Muscle of leg (tissue), 11 donors: ENCODE data around the gene JARID2. TPM values are rescaled to one million over a fixed set of nuclear protein-coding genes. Genes with fewer than 3 reads are reported as not detected.

Experiments used
- DNase-seq: peaks from one replicate; pipeline ENCODE4 v3.0.0; 2013
- H3K27ac ChIP-seq: one replicate; pipeline ENCODE4 v1.5.1; 2013; ENCODE audit warnings: mild to moderate bottlenecking, low read length, control low read depth
- H3K27me3 ChIP-seq: one replicate; pipeline ENCODE4 v1.6.1; 2013; ENCODE audit warnings: low read length; ENCODE audit not compliant: control insufficient read depth, insufficient read depth
- H3K36me3 ChIP-seq: one replicate; pipeline ENCODE4 v1.6.1; 2013; ENCODE audit warnings: low read length; ENCODE audit not compliant: control insufficient read depth, insufficient read depth
- H3K4me1 ChIP-seq: one replicate; pipeline ENCODE4 v1.6.1; 2013; ENCODE audit warnings: low read length; ENCODE audit not compliant: control insufficient read depth, insufficient read depth
- H3K4me3 ChIP-seq: one replicate; pipeline ENCODE4 v1.5.1; 2013; ENCODE audit warnings: low read length, control low read depth
- H3K9me3 ChIP-seq: replicated peaks from 2 replicates; pipeline ENCODE4 v1.6.1; 2013; ENCODE audit warnings: low read depth, low read length; ENCODE audit not compliant: control insufficient read depth
- WGBS: methylation state at CpG from one replicate; pipeline ENCODE4 v1.1.5; 2013; ENCODE audit warnings: missing lambda C conversion rate; ENCODE audit not compliant: insufficient coverage; 5-methylcytosine and 5-hydroxymethylcytosine counted together
- polyA plus RNA-seq, 8 donors: library from polyadenylated mRNA; unstranded; fragments of 120-200 nt; gene quantifications; one replicate each; pipeline versions ENCODE4 v1.2.1 to v1.2.3, GENCODE V29; 2013; ENCODE audit warnings: inconsistent platforms in 1 of 8, low replicate concordance in 1 of 8; ENCODE audit not compliant: insufficient read length in 8 of 8, insufficient read depth in 1 of 8
- total RNA-seq: library from RNA; stranded (reverse); fragments of 120-200 nt; gene quantifications from one replicate; pipeline ENCODE4 v1.2.4, GENCODE V29; 2013

Gene JARID2
- total and polyA plus RNA-seq, 9 donors, result 9.8 to 15.3 (median 13.2) TPM

GRCh38 chr6:15403094-15403755, 157.4 kb downstream of the JARID2 start:
- Histone ChIP-seq H3K4me3 (no peak overlapping the region), H3K4me1 (peaks cover 34% of the 10 kb centered on the region), H3K36me3 (no peaks in the 10 kb centered on the region), H3K27ac (no peak overlapping the region), H3K27me3 (no peaks in the 10 kb centered on the region), H3K9me3 (no peaks in the 10 kb centered on the region)
- DNase-seq, result no peak
- 40% methylated on average over 1 of the region's 6 CpGs for WGBS

GRCh38 chr6:15404685-15404980, 158.8 kb downstream of the JARID2 start:
- H3K36me3 ChIP-seq, result no peaks in the 10 kb centered on the region
- H3K27me3 ChIP-seq, result no peaks in the 10 kb centered on the region
- H3K4me3 ChIP-seq, result no peak overlapping the region
- no peaks in the 10 kb centered on the region for H3K9me3 ChIP-seq
- H3K4me1 ChIP-seq, result peaks cover 25% of the 10 kb centered on the region
- H3K27ac ChIP-seq, result no peak overlapping the region
- no peak for DNase-seq

GRCh38 chr6:15405129-15406068, 159.5 kb downstream of the JARID2 start:
- DNase-seq, result no peak
- H3K4me1 ChIP-seq, result peaks cover 20% of the 10 kb centered on the region
- no peaks in the 10 kb centered on the region for H3K9me3 ChIP-seq
- H3K36me3 ChIP-seq, result no peaks in the 10 kb centered on the region
- 92% methylated on average over 2 of the region's 11 CpGs for WGBS
- H3K27me3 ChIP-seq, result no peaks in the 10 kb centered on the region
- no peak overlapping the region for H3K4me3 ChIP-seq
- H3K27ac ChIP-seq, result no peak overlapping the region

- no peak for DNase-seq
- H3K4me1 ChIP-seq, result peaks cover 12% of the 10 kb centered on the region
- H3K9me3 ChIP-seq, result no peaks in the 10 kb centered on the region
- H3K36me3 ChIP-seq, result no peaks in the 10 kb centered on the region
- no peaks in the 10 kb centered on the region for H3K27me3 ChIP-seq
- no peak overlapping the region for H3K27ac ChIP-seq
- no CpG with 5 or more reads among the region's 1 CpG for WGBS
- no peak overlapping the region for H3K4me3 ChIP-seq
These were observed 160.6 kb downstream of the JARID2 start for GRCh38 chr6:15406452-15406851.

GRCh38 chr6:15408008-15408407, 162.1 kb downstream of the JARID2 start:
- Histone ChIP-seq H3K36me3 (peaks cover 3% of the 10 kb centered on the region), H3K27me3 (no peaks in the 10 kb centered on the region), H3K4me3 (no peak overlapping the region), H3K9me3 (no peaks in the 10 kb centered on the region), H3K27ac (no peak overlapping the region), H3K4me1 (peaks cover 10% of the 10 kb centered on the region)
- DNase-seq, result no peak
- 88% methylated on average over 2 of the region's 6 CpGs for WGBS

GRCh38 chr6:15408758-15409157, 162.9 kb downstream of the JARID2 start:
- Histone ChIP-seq H3K9me3 (no peaks in the 10 kb centered on the region), H3K27ac (no peak overlapping the region), H3K4me1 (peaks cover 12% of the 10 kb centered on the region), H3K36me3 (peaks cover 3% of the 10 kb centered on the region), H3K4me3 (no peak overlapping the region), H3K27me3 (no peaks in the 10 kb centered on the region)
- 100% methylated on average over 1 of the region's 3 CpGs for WGBS
- DNase-seq, result no peak

- no peaks in the 10 kb centered on the region for H3K27me3 ChIP-seq
- H3K4me1 ChIP-seq, result peaks cover 6% of the 10 kb centered on the region
- no peak overlapping the region for H3K27ac ChIP-seq
- H3K9me3 ChIP-seq, result no peaks in the 10 kb centered on the region
- WGBS, result 75% methylated on average over 1 of the region's 6 CpGs
- H3K36me3 ChIP-seq, result peaks cover 3% of the 10 kb centered on the region
- no peak overlapping the region for H3K4me3 ChIP-seq
- DNase-seq, result no peak
These were observed 163.6 kb downstream of the JARID2 start for GRCh38 chr6:15409301-15410125.

GRCh38 chr6:15410126-15410391, 164.2 kb downstream of the JARID2 start:
- 95% methylated on average over 4 of the region's 5 CpGs for WGBS
- peaks cover 6% of the 10 kb centered on the region for H3K4me1 ChIP-seq

GRCh38 chr6:15410752-15411151, 164.9 kb downstream of the JARID2 start:
- H3K36me3 ChIP-seq, result peaks cover 3% of the 10 kb centered on the region
- H3K27ac ChIP-seq, result no peak overlapping the region
- peaks cover 6% of the 10 kb centered on the region for H3K4me1 ChIP-seq
- H3K27me3 ChIP-seq, result no peaks in the 10 kb centered on the region
- no peak overlapping the region for H3K4me3 ChIP-seq
- no peak for DNase-seq
- H3K9me3 ChIP-seq, result no peaks in the 10 kb centered on the region
- no CpG with 5 or more reads among the region's 1 CpG for WGBS

More at GRCh38 chr6:15410126-15410391, 164.2 kb downstream of the JARID2 start:
- Histone ChIP-seq H3K4me3 (no peak overlapping the region), H3K27ac (no peak overlapping the region), H3K9me3 (no peaks in the 10 kb centered on the region), H3K27me3 (no peaks in the 10 kb centered on the region), H3K36me3 (peaks cover 3% of the 10 kb centered on the region)
- DNase-seq, result no peak

- no peak for DNase-seq
- WGBS, result no CpG with 5 or more reads among the region's 2 CpGs
- no peak overlapping the region for H3K27ac ChIP-seq
- H3K4me1 ChIP-seq, result peaks cover 6% of the 10 kb centered on the region
- no peak overlapping the region for H3K4me3 ChIP-seq
- peaks cover 2% of the 10 kb centered on the region for H3K9me3 ChIP-seq
- peaks cover 3% of the 10 kb centered on the region for H3K36me3 ChIP-seq
- no peaks in the 10 kb centered on the region for H3K27me3 ChIP-seq
These were observed 165.9 kb downstream of the JARID2 start for GRCh38 chr6:15411766-15412165.
